HepG2 (cell line): ENCODE data around the gene CCL3. TPM values are rescaled to one million over a fixed set of nuclear protein-coding genes. Genes with fewer than 3 reads are reported as not detected.
A peak's percentile ranks its signal among the peaks of the same experiment; 100 is the strongest.

ENCODE experiments used
- ATAC-seq: fragments of 200-7000 bp; cut with Tn5 transposase; 3 replicates; pipeline ENCODE4 v1.9.1; 2020; ENCODE audit warnings: mild to moderate bottlenecking, moderate library complexity
- Bru-seq: library from RNA; stranded (reverse); fragments of 400-500 nt; gene quantifications from one replicate; lab custom pipeline; 2021; lab: Mats Ljungman, UMichigan
- BruChase-seq, 2 experiments: library from RNA; stranded (reverse); fragments of 400-500 nt; gene quantifications; one replicate each; lab custom pipeline; 2021; lab: Mats Ljungman, UMichigan
- BruUV-seq: library from RNA; stranded (reverse); fragments of 400-500 nt; replicated peaks from 2 replicates; lab custom pipeline; 2021; lab: Mats Ljungman, UMichigan
- CTCF ChIA-PET: fragments of 300-600 bp; formaldehyde crosslinking; extraction: SDS; loops from one replicate; lab custom pipeline; 2021; ENCODE audit warnings: low total read pairs, inconsistent platforms, low intra/inter-chr PET ratio; lab: Yijun Ruan, JAX
- POLR2A ChIA-PET: fragments of 350-600 bp; sonication (Branson Sonifier 250); formaldehyde crosslinking; loops from one replicate; lab custom pipeline; 2020; ENCODE audit warnings: antibody characterized with exemption, inconsistent platforms; lab: Yijun Ruan, JAX
- DNase-seq: peaks from one replicate; pipeline ENCODE4 v3.0.0-alpha.2; 2015; ENCODE audit warnings: low spot score
- FAIRE-seq: peaks from 3 replicates; lab custom pipeline; 2011; peaks lifted over from hg19 to GRCh38; lab: Jason Lieb, UNC
- H2AFZ ChIP-seq: one replicate; pipeline ENCODE4 v1.6.1; 2011; ENCODE audit warnings: low read length, inconsistent platforms
- H3K27ac ChIP-seq: fragments of 300-600 bp; 3 replicates; pipeline ENCODE4 v1.8.0; 2011; ENCODE audit warnings: mixed run types, mild to moderate bottlenecking, mixed read lengths, low read length, inconsistent platforms; ENCODE audit not compliant: insufficient read depth; ENCODE audit errors: extremely low read length
- H3K27me3 ChIP-seq, 2 experiments: fragments of 200-600 bp in 1 of 2; 2 replicates in 1 of 2; 3 replicates in 1 of 2; pipeline versions ENCODE4 v1.6.0 to v1.8.0; 2011; ENCODE audit warnings: low read length in 2 of 2, mild to moderate bottlenecking in 2 of 2, moderate library complexity in 2 of 2, inconsistent platforms in 1 of 2; ENCODE audit not compliant: insufficient read depth in 2 of 2, control insufficient read depth in 1 of 2
- H3K36me3 ChIP-seq, 2 experiments: fragments of 200-600 bp in 1 of 2; replicated peaks in 1 of 2; 2 replicates in 1 of 2; 3 replicates in 1 of 2; pipeline versions ENCODE4 v1.5.1 to v1.8.0; 2011; ENCODE audit warnings: low read length in 2 of 2, inconsistent platforms in 1 of 2; ENCODE audit not compliant: insufficient read depth in 2 of 2, control insufficient read depth in 1 of 2
- H3K4me1 ChIP-seq: 2 replicates; pipeline ENCODE4 v1.5.1; 2012; ENCODE audit warnings: low read length, inconsistent platforms; ENCODE audit not compliant: insufficient read depth
- H3K4me2 ChIP-seq: 2 replicates; pipeline ENCODE4 v1.6.0; 2011; ENCODE audit warnings: low read depth, low read length, inconsistent platforms
- H3K4me3 ChIP-seq, 3 experiments: fragments of 200-600 bp in 1 of 3; sonication (generic), shearing (Covaris generic) in 1 of 3; replicated peaks in 1 of 3; 2 replicates each; pipeline ENCODE4 v1.5.1; 2011 to 2016; ENCODE audit warnings: low read length in 3 of 3, inconsistent platforms in 2 of 3, low read depth in 2 of 3, mild to moderate bottlenecking in 2 of 3, control low read depth in 1 of 3, mixed read lengths in 1 of 3; ENCODE audit not compliant: insufficient read depth in 1 of 3
- H3K79me2 ChIP-seq: one replicate; pipeline ENCODE4 v1.6.1; 2011; ENCODE audit warnings: low read length, inconsistent platforms; ENCODE audit not compliant: insufficient read depth
- H3K9ac ChIP-seq: 2 replicates; pipeline ENCODE4 v1.6.0; 2011; ENCODE audit warnings: mild to moderate bottlenecking, low read depth, low read length, inconsistent platforms; ENCODE audit not compliant: insufficient read depth
- H3K9me3 ChIP-seq: 2 replicates; pipeline ENCODE4 v1.5.1; 2012; ENCODE audit warnings: mild to moderate bottlenecking, low read length
- H4K20me1 ChIP-seq: 2 replicates; pipeline ENCODE4 v1.6.0; 2011; ENCODE audit warnings: inconsistent platforms, mild to moderate bottlenecking, low read length, moderate library complexity; ENCODE audit not compliant: insufficient read depth
- ATF7 ChIP-seq, 2 experiments: fragments of 450-650 bp in 1 of 2; sonication (generic) in 1 of 2; formaldehyde crosslinking in 1 of 2; IDR thresholded peaks; 2 replicates each; pipeline versions ENCODE4 v1.4.0 to v1.6.1; 2016 to 2020; ENCODE audit warnings: antibody characterized with exemption in 1 of 2, mild to moderate bottlenecking in 1 of 2, missing genetic modification reagents in 1 of 2
- RARA ChIP-seq: IDR thresholded peaks from 2 replicates; pipeline ENCODE4 v1.6.1; 2016; ENCODE audit warnings: missing genetic modification reagents, missing compliant biosample characterization
- ZNF12 ChIP-seq: sonication (generic); formaldehyde crosslinking; IDR thresholded peaks from 2 replicates; pipeline ENCODE4 v1.5.0; 2020; ENCODE audit warnings: missing genetic modification reagents
- WGBS: methylation state at CpG from one replicate; pipeline ENCODE4 v1.1.6; 2017; ENCODE audit warnings: low lambda C conversion rate; 5-methylcytosine and 5-hydroxymethylcytosine counted together
- in situ Hi-C: cut with HindIII; loops from 2 replicates; pipeline ENCODE4 v1.10.0; 2017; ENCODE audit warnings: low pct_unique_long_range_greater_than_20kb; ENCODE audit not compliant: extremely low pct_ligation_motif_present
- intact Hi-C: fragments of 100-400 bp; cut with micrococcal nuclease; formaldehyde crosslinking; loops from one replicate; pipeline ENCODE4 v1.10.0; 2022; ENCODE audit not compliant: unreplicated experiment
- long read RNA-seq, 2 experiments: library from RNA in 1 of 2; library from polyadenylated mRNA in 1 of 2; stranded (forward) in 1 of 2; unstranded in 1 of 2; transcript quantifications; one replicate each; pipeline ENCODE4 v2.0.0, GENCODE V29; 2019 to 2022
- polyA minus RNA-seq, 3 experiments: library from RNA; depleted of rRNA, polyadenylated mRNA; stranded (reverse); fragments of >200 nt; gene quantifications; 2 replicates each; pipeline ENCODE4 v1.2.3, GENCODE V29; 2011; ENCODE audit warnings: low replicate concordance in 1 of 3
- polyA plus RNA-seq, 8 experiments: library from polyadenylated mRNA; depleted of rRNA in 3 of 8; stranded (reverse) in 7 of 8; unstranded in 1 of 8; fragments of >200 nt; fragmentation: Illumina TruSeq in 4 of 8; extraction: Trizol in 4 of 8; gene quantifications; 2 replicates each; pipeline versions ENCODE4 v1.2.1 to v1.2.3, GENCODE V29; 2011 to 2016; ENCODE audit warnings: low read depth in 4 of 8, missing spikeins in 1 of 8, mixed read lengths in 1 of 8; ENCODE audit not compliant: insufficient read depth in 1 of 8
- total RNA-seq, 5 experiments: library from RNA; depleted of rRNA; stranded (reverse); fragments of >200 nt; fragmentation: Illumina TruSeq; extraction: Trizol; gene quantifications; 2 replicates each; pipeline ENCODE4 v1.2.3, GENCODE V29; 2016; ENCODE audit warnings: low read depth in 1 of 5

Gene CCL3
- total RNA-seq (2016; rRNA removed; fragmentation: Illumina TruSeq; extraction: Trizol) (not detected in 2 replicates), polyA plus RNA-seq (2011; rRNA removed) (not detected in 2 replicates), polyA minus RNA-seq (2011; rRNA and poly(A)+ RNA removed; ENCODE audit: low replicate concordance) (3.3 TPM in 1 of 2 replicates, not detected in the other), Bru-seq, nascent RNA (not detected), BruChase-seq, experiment 1, labeled RNA remaining after a 6-hour chase (percentile 25 among the genes with signal in this experiment), BruChase-seq, experiment 2, labeled RNA remaining after a 2-hour chase (not detected)
- not detected in 2 replicates for total RNA-seq (2016; cell fraction: cytosol; rRNA removed; fragmentation: Illumina TruSeq; extraction: Trizol; ENCODE audit: low read depth)
- total RNA-seq (2016; cell fraction: insoluble cytoplasmic fraction; rRNA removed; fragmentation: Illumina TruSeq; extraction: Trizol), result not detected in 2 replicates
- total RNA-seq (2016; cell fraction: membrane; rRNA removed; fragmentation: Illumina TruSeq; extraction: Trizol), result not detected in 2 replicates
- total RNA-seq (2016; cell fraction: nucleus; rRNA removed; fragmentation: Illumina TruSeq; extraction: Trizol), result not detected in 2 replicates
- polyA plus RNA-seq (2011; cell fraction: cytosol; rRNA removed), result 0.12 TPM in 1 of 2 replicates, not detected in the other
- polyA plus RNA-seq (2011; cell fraction: nucleus; rRNA removed), result 0.26 and 0.38 TPM in 2 replicates
- polyA plus RNA-seq (2012), result not detected in 2 replicates
- polyA plus RNA-seq (2016; cell fraction: cytosol; fragmentation: Illumina TruSeq; extraction: Trizol; ENCODE audit: low read depth), result not detected in 2 replicates
- not detected in 2 replicates for polyA plus RNA-seq (2016; cell fraction: insoluble cytoplasmic fraction; fragmentation: Illumina TruSeq; extraction: Trizol; ENCODE audit: low read depth)
- polyA plus RNA-seq (2016; cell fraction: membrane; fragmentation: Illumina TruSeq; extraction: Trizol; ENCODE audit: low read depth), result not detected in 2 replicates
- polyA plus RNA-seq (2016; cell fraction: nucleus; fragmentation: Illumina TruSeq; extraction: Trizol; ENCODE audit: insufficient read depth, low read depth), result not detected in 2 replicates
- not detected in 2 replicates for polyA minus RNA-seq (2011; cell fraction: cytosol; rRNA and poly(A)+ RNA removed)
- not detected in 2 replicates for polyA minus RNA-seq (2011; cell fraction: nucleus; rRNA and poly(A)+ RNA removed)
- long read RNA-seq, experiment 1, result 0 reads
- long read RNA-seq, experiment 2, result 0 reads

- no peaks in the 10 kb centered on the region for H3K27me3 ChIP-seq
These were observed at the start of gene CCL3 for GRCh38 chr17:36089888-36090836. TSS of gene CCL3 (minus strand) at chr17:36090143. CDS start at chr17:36090058, 85 bp downstream.

More at GRCh38 chr17:36089888-36090836, at the start of gene CCL3:
- 30% methylated on average over 9 of the region's 9 CpGs for WGBS
- Histone ChIP-seq H4K20me1 (no peaks in the 10 kb centered on the region), H3K79me2 (no peaks in the 10 kb centered on the region), H3K9ac (no peak within 1 kb of the TSS), H3K27ac (no peak within 1 kb of the TSS), H3K9me3 (no peaks in the 10 kb centered on the region), H3K4me2 (no peak within 1 kb of the TSS), H3K36me3 (no peaks in the 10 kb centered on the region), H3K4me1 (no peaks in the 10 kb centered on the region), H2AFZ (no peak within 1 kb of the TSS), H3K4me3 (no peak within 1 kb of the TSS)
- ChIA-PET POLR2A (no interaction called here), CTCF (no interaction called here)
- BruUV-seq, result no TSS peak
- FAIRE-seq (no peak), DNase-seq (no peak), ATAC-seq (no peak)
- in situ Hi-C loops, result no loop called here
- intact Hi-C loops, result no loop called here
- peak; percentile 11; the same call in 1 of the 2 replicates for TF ChIP-seq ATF7 (IDR thresholded peaks at IDR 0.05)
- TF ChIP-seq ATF7 (CRISPR knock-in tag; IDR thresholded peaks at IDR 0.05), result no peak
- TF ChIP-seq ZNF12 (CRISPR knock-in tag), result no peak
- no peak for TF ChIP-seq RARA (CRISPR knock-in tag)
